ENCODE data around the gene OAT. TPM values are rescaled to one million over a fixed set of nuclear protein-coding genes. Genes with fewer than 3 reads are reported as not detected.

The OAT gene
- total RNA-seq, 1 donor from 2014 or later, result 119 TPM

DNA sequence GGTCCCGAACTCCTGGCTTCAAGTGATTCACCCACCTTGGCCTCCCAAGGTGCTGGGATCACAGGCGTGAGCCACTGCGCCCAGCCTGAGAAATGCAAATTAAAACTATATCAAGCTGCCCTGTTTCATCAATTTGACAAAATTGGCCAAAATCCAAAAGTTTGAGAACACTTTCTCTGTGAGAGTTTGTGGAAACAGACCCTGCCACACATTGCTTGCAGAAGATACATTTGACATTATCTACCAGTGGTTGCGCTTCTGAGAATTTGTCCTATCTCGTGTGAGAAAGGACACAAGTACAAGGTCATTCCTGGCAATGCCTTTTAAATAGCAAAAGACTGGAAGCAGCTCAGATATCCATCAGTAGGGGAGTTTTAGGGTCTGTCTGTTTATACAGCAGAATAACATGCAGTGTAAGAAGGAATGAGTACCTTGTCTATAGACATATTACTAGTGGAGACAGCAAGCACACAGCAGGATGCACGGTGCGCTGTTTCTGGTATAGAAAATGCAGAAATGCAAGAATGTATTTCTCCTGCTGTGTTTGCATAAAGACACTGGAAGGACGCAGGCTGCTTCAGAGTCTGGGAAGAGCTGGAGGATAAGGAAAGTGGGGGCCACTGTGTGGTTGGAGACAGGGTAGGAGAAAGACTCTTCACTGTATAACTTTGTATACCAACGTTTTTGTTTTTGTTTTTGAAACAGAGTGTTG, 47.2 kb upstream of the OAT start:
- no peak overlapping the region for H3K4me3 Mint-ChIP-seq (ENCODE audit: unreplicated experiment)
- no peaks in the 10 kb centered on the region for H3K9me3 Mint-ChIP-seq (ENCODE audit: unreplicated experiment)
- FAIRE-seq (no peak), DNase-seq (ENCODE audit: low read depth) (no peak)
- H3K36me3 Mint-ChIP-seq (ENCODE audit: low read depth, unreplicated experiment), result peaks cover 2% of the 10 kb centered on the region
- peaks cover 3% of the 10 kb centered on the region for H3K4me1 Mint-ChIP-seq (ENCODE audit: low read depth, unreplicated experiment)
- TF ChIP-seq EZH2 (IDR thresholded peaks at IDR 0.05; ENCODE audit: insufficient read depth, low read length), result no peak
- TF ChIP-seq, protein P1, sequence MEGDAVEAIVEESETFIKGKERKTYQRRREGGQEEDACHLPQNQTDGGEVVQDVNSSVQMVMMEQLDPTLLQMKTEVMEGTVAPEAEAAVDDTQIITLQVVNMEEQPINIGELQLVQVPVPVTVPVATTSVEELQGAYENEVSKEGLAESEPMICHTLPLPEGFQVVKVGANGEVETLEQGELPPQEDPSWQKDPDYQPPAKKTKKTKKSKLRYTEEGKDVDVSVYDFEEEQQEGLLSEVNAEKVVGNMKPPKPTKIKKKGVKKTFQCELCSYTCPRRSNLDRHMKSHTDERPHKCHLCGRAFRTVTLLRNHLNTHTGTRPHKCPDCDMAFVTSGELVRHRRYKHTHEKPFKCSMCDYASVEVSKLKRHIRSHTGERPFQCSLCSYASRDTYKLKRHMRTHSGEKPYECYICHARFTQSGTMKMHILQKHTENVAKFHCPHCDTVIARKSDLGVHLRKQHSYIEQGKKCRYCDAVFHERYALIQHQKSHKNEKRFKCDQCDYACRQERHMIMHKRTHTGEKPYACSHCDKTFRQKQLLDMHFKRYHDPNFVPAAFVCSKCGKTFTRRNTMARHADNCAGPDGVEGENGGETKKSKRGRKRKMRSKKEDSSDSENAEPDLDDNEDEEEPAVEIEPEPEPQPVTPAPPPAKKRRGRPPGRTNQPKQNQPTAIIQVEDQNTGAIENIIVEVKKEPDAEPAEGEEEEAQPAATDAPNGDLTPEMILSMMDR (IDR thresholded peaks at IDR 0.05; ENCODE audit: insufficient read depth, low read depth, low read length), result no peak
- Histone ChIP-seq H3K4me2 (ENCODE audit: low read length) (no peak overlapping the region), H4K20me1 (ENCODE audit: insufficient read depth, low read length) (peaks cover 19% of the 10 kb centered on the region), H3K27me3 (ENCODE audit: insufficient read depth, low read length) (no peaks in the 10 kb centered on the region), H3K9me3 (ENCODE audit: insufficient read depth, low read depth, low read length) (no peaks in the 10 kb centered on the region), H3K4me1 (ENCODE audit: insufficient read depth, low read length) (peaks cover 4% of the 10 kb centered on the region), H2AFZ (ENCODE audit: low read depth, low read length) (no peak overlapping the region), H3K36me3 (ENCODE audit: insufficient read depth, low read length) (no peaks in the 10 kb centered on the region), H3K4me3 (ENCODE audit: insufficient read depth, low read depth, low read length) (no peak overlapping the region), H3K9ac (ENCODE audit: low read length) (no peak overlapping the region), H3K27ac (ENCODE audit: low read depth, low read length) (no peak overlapping the region), H3K79me2 (ENCODE audit: insufficient read depth, low read length) (no peaks in the 10 kb centered on the region)
- H3K27ac Mint-ChIP-seq (ENCODE audit: unreplicated experiment), result no peak overlapping the region
- peaks cover 1% of the 10 kb centered on the region for H3K27me3 Mint-ChIP-seq (ENCODE audit: low read depth, unreplicated experiment)

DNA sequence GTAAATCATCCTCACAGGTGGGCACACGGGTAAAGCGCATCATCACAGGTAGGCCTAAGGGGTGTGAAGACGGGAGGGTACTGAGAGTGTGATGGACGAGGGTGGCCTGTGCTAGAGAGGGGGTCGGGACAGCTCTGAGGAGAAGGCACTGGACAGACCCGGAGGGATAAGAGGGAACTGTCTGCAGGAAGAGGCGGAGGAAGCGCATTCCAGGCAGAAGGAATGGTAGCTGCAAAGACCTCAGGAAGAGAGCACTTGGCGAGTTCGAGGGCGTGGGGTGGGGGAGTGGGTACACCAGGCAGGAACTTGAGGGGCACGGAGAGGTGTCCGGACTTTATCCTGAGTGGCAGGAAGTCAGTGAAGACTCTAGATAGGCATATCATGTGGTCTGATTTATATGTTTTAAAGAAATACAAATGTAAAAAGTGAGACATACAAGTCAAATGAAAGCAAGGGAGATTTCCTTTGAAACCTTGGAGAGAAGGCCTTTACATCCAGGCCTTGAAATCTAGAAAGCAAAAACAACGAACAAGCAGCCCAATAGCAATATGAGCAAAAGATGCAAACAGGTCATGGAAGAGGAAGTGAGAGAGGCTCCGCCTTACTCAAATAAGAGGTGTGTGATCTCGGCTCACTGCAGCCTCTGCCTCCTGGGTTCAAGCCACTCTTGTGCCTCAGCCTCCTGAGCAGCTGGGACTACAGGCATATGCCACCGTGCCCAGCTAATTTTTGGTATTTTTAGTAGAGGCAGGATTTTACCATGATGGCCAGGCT, 46.5 kb upstream of the OAT start:
- H3K4me3 ChIP-seq (ENCODE audit: insufficient read depth, low read depth, low read length), result no peak overlapping the region
- Mint-ChIP-seq H3K27me3 (ENCODE audit: low read depth, unreplicated experiment) (peaks cover 1% of the 10 kb centered on the region), H3K4me1 (ENCODE audit: low read depth, unreplicated experiment) (peaks cover 3% of the 10 kb centered on the region), H3K27ac (ENCODE audit: unreplicated experiment) (no peak overlapping the region), H3K4me3 (ENCODE audit: unreplicated experiment) (no peak overlapping the region), H3K36me3 (ENCODE audit: low read depth, unreplicated experiment) (peaks cover 2% of the 10 kb centered on the region), H3K9me3 (ENCODE audit: unreplicated experiment) (no peaks in the 10 kb centered on the region)
- peaks cover 4% of the 10 kb centered on the region for H3K4me1 ChIP-seq (ENCODE audit: insufficient read depth, low read length)
- H3K27ac ChIP-seq (ENCODE audit: low read depth, low read length), result no peak overlapping the region
- no peak overlapping the region for H2AFZ ChIP-seq (ENCODE audit: low read depth, low read length)
- peaks cover 13% of the 10 kb centered on the region for H4K20me1 ChIP-seq (ENCODE audit: insufficient read depth, low read length)
- no peaks in the 10 kb centered on the region for H3K36me3 ChIP-seq (ENCODE audit: insufficient read depth, low read length)
- no peak for TF ChIP-seq EZH2 (IDR thresholded peaks at IDR 0.05; ENCODE audit: insufficient read depth, low read length)
- TF ChIP-seq, protein P1 (IDR thresholded peaks at IDR 0.05; ENCODE audit: insufficient read depth, low read depth, low read length), result no peak
- no peaks in the 10 kb centered on the region for H3K79me2 ChIP-seq (ENCODE audit: insufficient read depth, low read length)
- no peak overlapping the region for H3K4me2 ChIP-seq (ENCODE audit: low read length)
- no peaks in the 10 kb centered on the region for H3K9me3 ChIP-seq (ENCODE audit: insufficient read depth, low read depth, low read length)
- FAIRE-seq (no peak), DNase-seq (ENCODE audit: low read depth) (no peak)
- H3K9ac ChIP-seq (ENCODE audit: low read length), result no peak overlapping the region
- H3K27me3 ChIP-seq (ENCODE audit: insufficient read depth, low read length), result no peaks in the 10 kb centered on the region
